IPS DF 6.9 (cell line): ENCODE results near the gene SMIM24.

Experiments used
- DNase-seq: peaks from one replicate; pipeline ENCODE4 v3.0.0-alpha.2; 2013; ENCODE audit warnings: low read depth, low spot score
- H3K27ac ChIP-seq: one replicate; pipeline ENCODE4 v1.5.1; 2013; ENCODE audit warnings: low read length, control low read depth
- H3K27me3 ChIP-seq: 2 replicates; pipeline ENCODE4 v1.6.1; 2013; ENCODE audit warnings: mild to moderate bottlenecking, low read length; ENCODE audit not compliant: control insufficient read depth, insufficient read depth
- H3K36me3 ChIP-seq: 2 replicates; pipeline ENCODE4 v1.6.1; 2013; ENCODE audit warnings: low read length; ENCODE audit not compliant: control insufficient read depth, insufficient read depth
- H3K4me1 ChIP-seq: 2 replicates; pipeline ENCODE4 v1.6.1; 2013; ENCODE audit warnings: low read length; ENCODE audit not compliant: control insufficient read depth, insufficient read depth
- H3K4me3 ChIP-seq: 2 replicates; pipeline ENCODE4 v1.5.1; 2013; ENCODE audit warnings: mild to moderate bottlenecking, low read length
- H3K9me3 ChIP-seq: 2 replicates; pipeline ENCODE4 v1.6.1; 2013; ENCODE audit warnings: low read length, inconsistent platforms; ENCODE audit not compliant: control insufficient read depth, insufficient read depth
- WGBS: extraction: QIAGEN DNeasy Blood & Tissue Kit; methylation state at CpG from one replicate; pipeline ENCODE4 v1.1.7; 2013; ENCODE audit warnings: mixed read lengths, missing lambda C conversion rate; ENCODE audit not compliant: insufficient read length, insufficient coverage; 5-methylcytosine and 5-hydroxymethylcytosine counted together

Gene SMIM24

DNA sequence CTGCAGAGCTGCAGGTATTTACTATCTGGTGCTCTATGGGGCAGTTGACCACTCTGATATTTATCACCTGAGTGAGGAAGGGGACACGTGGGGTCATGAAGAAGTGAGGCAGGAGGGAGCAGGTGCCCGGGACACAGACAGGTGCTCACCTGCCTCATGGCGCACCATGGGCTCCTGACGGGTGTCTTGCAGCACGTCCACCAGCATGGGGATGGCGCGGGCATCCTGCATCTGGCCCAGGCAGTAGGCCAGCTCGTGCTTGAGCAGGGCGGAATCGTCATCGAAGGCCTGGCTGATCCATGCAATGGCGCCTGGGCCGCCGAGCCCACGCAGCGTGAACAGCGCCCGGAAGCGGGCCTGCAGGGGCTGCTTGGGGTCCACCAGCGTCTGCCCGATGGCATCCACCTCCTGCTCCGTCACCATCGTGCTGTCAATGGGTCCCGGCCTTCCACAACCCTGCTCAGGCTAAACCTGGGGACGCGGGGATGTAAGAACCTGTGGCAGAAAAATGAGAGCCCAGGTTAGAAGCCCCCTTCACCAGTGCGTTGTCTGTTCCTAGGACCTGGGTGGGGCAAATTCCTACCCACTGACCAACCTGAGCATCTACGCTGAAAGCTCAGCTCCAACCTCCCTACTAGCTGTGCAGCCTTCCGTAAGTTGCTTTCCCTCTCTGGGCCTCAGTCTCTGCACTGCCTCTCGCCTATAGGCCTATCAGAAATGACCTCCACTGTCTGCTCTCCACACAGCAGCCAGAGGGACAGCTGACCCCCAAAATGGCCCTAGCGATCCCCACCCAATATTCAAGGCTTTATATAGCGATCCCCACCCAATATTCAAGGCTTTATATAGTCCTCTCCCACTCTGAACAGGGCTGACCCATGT lies 16.3 kb upstream of the SMIM24 start:
- no peak for DNase-seq
- H3K4me1 ChIP-seq, result no peaks in the 10 kb centered on the region
- H3K36me3 ChIP-seq, result peaks cover 16% of the 10 kb centered on the region
- H3K27me3 ChIP-seq, result no peaks in the 10 kb centered on the region
- H3K4me3 ChIP-seq, result no peak overlapping the region
- H3K27ac ChIP-seq, result no peak overlapping the region
- H3K9me3 ChIP-seq, result no peaks in the 10 kb centered on the region
- WGBS, result no CpG with 5 or more reads among the region's 32 CpGs

DNA sequence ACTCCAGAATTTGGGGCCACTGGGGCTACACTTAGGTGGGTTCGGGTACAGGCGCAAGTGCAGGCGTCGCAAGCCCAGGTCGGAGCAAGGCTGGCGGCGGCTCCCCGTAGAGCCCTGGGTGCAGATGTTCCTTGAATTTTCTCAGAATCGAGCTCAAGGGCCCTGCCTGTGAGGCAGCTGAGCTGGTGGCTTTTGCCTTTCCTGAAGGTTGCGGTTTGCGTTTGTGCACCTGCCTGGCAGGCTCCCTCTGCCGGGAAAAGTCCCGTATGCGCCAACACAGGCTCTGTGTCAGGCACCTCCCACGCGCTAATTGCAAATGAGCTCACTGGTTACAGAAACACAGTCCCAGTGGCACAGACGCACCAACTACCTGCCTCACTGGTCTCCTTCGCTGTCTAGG lies 14.2 kb upstream of the SMIM24 start:
- Histone ChIP-seq H3K9me3 (no peaks in the 10 kb centered on the region), H3K27ac (no peak overlapping the region), H3K27me3 (no peaks in the 10 kb centered on the region), H3K36me3 (peaks cover 22% of the 10 kb centered on the region), H3K4me3 (no peak overlapping the region), H3K4me1 (no peaks in the 10 kb centered on the region)
- no peak for DNase-seq
- no CpG with 5 or more reads among the region's 18 CpGs for WGBS

DNA sequence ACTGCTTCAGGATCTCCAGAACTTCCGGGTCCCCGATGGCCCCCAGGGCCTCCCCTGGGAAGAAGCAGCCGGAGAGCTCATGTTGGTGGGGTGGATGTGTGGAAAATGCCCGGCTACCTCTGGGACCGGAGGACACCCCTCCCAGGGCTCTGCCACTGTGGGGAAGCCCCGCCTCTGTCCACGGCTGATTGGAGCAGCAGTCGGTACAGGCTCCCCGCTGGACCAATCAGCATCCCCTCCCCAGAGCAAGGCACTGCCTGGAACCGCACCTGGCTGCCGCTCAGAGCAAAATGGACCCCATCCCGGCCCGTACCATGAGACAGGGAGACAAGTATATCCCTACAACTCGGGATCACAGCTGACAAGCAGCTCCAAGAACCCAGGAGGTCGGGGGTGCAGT lies 13.7 kb upstream of the SMIM24 start:
- no peak for DNase-seq
- Histone ChIP-seq H3K36me3 (peaks cover 22% of the 10 kb centered on the region), H3K4me3 (no peak overlapping the region), H3K4me1 (no peaks in the 10 kb centered on the region), H3K27me3 (no peaks in the 10 kb centered on the region), H3K27ac (no peak overlapping the region), H3K9me3 (no peaks in the 10 kb centered on the region)
- no CpG with 5 or more reads among the region's 15 CpGs for WGBS

DNA sequence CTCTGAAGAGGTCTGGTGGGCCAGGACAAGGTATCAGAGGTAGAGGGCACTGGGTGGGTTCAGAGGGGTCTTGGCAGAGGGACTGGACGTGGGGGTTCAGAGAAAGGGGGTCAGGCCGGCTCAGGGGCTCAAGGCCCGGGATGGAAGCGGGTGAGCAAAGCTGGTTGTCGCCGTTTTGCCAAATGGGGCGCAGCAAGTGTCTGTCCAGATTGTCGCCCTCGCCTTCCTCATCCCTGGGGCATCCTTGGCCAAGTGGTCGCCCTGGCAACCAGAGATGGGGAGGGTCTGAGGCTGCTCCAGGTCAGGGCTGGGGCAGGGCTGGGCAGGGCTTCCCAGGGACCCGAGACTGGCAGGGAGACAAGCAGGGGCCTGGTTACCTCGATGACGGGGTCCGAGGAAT lies 13.3 kb upstream of the SMIM24 start:
- WGBS, result no CpG with 5 or more reads among the region's 14 CpGs
- H3K27ac ChIP-seq, result no peak overlapping the region
- no peak overlapping the region for H3K4me3 ChIP-seq
- no peaks in the 10 kb centered on the region for H3K27me3 ChIP-seq
- no peaks in the 10 kb centered on the region for H3K4me1 ChIP-seq
- no peak for DNase-seq
- H3K36me3 ChIP-seq, result peaks cover 22% of the 10 kb centered on the region
- H3K9me3 ChIP-seq, result no peaks in the 10 kb centered on the region

DNA sequence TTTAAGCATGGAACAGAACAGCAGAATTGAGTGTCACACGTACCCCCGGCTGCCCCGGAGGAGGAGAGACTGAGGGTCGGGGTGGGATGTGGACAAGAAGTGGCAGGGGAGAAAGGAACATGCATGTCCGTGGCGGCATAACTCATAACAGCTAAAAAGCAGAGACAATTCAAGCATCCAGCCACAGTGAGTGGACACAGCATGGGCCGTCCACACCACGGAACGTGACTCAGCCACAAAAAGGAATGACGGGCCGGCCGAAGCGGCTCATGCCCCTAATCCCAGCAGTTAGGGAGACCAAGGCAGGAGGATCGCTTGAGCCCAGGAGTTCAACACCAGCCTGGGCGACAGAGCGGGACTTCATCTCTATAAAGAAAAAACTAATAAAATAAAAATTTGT lies 12.6 kb upstream of the SMIM24 start:
- Histone ChIP-seq H3K27me3 (no peaks in the 10 kb centered on the region), H3K4me1 (no peaks in the 10 kb centered on the region), H3K9me3 (no peaks in the 10 kb centered on the region), H3K4me3 (no peak overlapping the region), H3K36me3 (peaks cover 22% of the 10 kb centered on the region), H3K27ac (no peak overlapping the region)
- DNase-seq, result no peak
- no CpG with 5 or more reads among the region's 16 CpGs for WGBS

DNA sequence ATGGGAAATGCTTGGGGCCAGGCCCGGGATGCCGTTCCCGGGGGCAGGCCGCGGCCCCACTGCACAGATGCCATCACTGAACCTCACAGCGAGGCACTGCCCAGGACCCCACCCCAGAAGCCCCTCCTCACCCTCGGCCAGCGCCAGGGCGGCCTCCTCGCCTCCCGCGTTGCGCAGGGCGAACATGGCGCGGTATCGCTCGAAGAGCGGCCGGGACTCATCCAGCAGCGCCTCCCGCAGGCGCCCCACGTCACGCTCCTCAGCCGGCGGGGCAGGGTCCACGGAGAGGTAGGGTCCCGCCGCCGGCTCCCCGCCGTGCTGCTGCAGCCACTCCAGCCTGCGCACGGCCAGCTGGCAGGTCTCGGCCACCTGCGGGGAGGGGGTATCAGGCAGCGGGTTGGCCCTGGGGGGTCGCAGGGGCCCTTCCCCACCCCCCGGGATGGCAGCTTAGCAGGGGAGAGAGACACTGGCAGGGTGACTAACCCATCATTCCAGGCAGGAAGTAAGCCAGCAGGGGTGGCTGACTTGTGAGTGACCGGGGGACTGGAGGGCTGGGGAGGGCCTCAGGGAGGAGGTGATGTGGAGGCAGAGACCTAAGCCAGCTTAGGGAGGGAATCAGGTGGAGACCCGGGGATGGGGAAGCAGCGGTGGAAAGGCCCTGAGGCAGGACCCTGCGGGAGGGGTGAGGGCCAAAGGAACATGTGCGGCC lies 12.0 kb upstream of the SMIM24 start:
- no peaks in the 10 kb centered on the region for H3K4me1 ChIP-seq
- H3K36me3 ChIP-seq, result peaks cover 22% of the 10 kb centered on the region
- H3K9me3 ChIP-seq, result no peaks in the 10 kb centered on the region
- no peak for DNase-seq
- no peaks in the 10 kb centered on the region for H3K27me3 ChIP-seq
- no peak overlapping the region for H3K4me3 ChIP-seq
- H3K27ac ChIP-seq, result no peak overlapping the region
- no CpG with 5 or more reads among the region's 45 CpGs for WGBS

DNA sequence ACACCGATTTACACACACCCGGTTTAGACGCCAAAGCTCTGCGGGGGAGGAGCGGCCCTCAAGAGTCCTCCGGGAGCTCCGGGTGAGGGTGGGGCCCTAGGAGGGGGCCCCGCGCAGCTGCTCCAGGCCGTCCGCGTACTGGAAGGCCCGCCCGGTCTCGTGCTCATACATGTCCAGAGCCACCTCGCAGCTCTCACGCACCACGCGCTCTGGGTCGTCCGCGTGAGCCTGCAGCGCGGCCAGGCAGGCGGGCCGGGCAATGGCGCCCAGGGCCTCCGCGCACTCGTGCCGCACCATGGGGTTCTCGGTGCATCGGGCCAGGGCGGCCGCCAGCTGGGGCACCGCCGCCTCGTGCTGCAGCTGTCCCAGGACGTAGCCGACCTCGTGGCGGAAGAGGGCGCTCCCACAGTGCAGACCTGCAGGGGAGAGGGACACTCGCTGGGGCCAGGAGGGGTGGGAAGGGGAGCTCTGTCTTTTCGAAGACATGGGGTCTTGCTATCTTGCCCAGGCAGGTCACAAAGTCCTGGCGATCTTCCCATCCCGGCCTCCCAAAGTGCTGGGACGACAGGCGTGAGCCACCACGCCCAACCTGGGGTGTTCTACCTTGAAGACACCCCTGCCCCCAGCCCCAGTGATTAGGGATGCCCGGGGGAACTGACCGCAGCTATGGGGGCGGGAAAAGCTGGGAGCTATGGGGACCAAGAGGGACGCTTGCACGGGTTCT lies 11.2 kb upstream of the SMIM24 start:
- no peak overlapping the region for H3K27ac ChIP-seq
- WGBS, result no CpG with 5 or more reads among the region's 55 CpGs
- peaks cover 22% of the 10 kb centered on the region for H3K36me3 ChIP-seq

DNA sequence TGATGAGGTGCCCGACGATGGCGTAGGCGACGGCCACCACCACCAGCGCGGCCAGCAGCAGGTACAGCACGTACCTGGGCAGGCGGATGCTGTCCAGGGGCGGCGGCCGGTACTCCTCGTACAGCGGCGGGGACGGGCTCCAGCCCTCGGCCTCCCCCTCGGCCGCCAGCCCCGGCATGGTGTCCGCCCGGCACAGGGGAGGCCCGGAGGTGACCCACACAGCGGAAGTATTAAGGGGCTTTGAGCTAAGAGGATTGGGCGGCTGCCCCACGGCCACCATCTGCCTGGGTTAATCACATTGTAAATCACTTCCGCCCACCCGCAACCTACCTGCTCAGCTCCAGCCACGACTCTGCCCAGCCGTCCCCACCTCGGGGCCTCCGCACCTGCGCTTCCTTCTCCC lies 2.9 kb upstream of the SMIM24 start, which contains the start of gene SMIM44:
TSS of gene SMIM44 (minus strand) at position 216 of the 403 bp plus-strand sequence. CDS start at position 178, 38 bp downstream.
- DNase-seq, result no peak
- Histone ChIP-seq H3K4me1 (0 out of 2 replicates have a peak, but pooled peaks cover 2% of the 10 kb centered on the region), H3K4me3 (no peak within 1 kb of the TSS), H3K27ac (no peak within 1 kb of the TSS), H3K9me3 (no peaks in the 10 kb centered on the region), H3K27me3 (no peaks in the 10 kb centered on the region), H3K36me3 (no peaks in the 10 kb centered on the region)
- WGBS, result no CpG with 5 or more reads among the region's 33 CpGs

More for the DNA sequence above, 11.2 kb upstream of the SMIM24 start:
- Histone ChIP-seq H3K4me3 (no peak overlapping the region), H3K4me1 (no peaks in the 10 kb centered on the region), H3K9me3 (no peaks in the 10 kb centered on the region), H3K27me3 (no peaks in the 10 kb centered on the region)
- DNase-seq, result no peak

DNA sequence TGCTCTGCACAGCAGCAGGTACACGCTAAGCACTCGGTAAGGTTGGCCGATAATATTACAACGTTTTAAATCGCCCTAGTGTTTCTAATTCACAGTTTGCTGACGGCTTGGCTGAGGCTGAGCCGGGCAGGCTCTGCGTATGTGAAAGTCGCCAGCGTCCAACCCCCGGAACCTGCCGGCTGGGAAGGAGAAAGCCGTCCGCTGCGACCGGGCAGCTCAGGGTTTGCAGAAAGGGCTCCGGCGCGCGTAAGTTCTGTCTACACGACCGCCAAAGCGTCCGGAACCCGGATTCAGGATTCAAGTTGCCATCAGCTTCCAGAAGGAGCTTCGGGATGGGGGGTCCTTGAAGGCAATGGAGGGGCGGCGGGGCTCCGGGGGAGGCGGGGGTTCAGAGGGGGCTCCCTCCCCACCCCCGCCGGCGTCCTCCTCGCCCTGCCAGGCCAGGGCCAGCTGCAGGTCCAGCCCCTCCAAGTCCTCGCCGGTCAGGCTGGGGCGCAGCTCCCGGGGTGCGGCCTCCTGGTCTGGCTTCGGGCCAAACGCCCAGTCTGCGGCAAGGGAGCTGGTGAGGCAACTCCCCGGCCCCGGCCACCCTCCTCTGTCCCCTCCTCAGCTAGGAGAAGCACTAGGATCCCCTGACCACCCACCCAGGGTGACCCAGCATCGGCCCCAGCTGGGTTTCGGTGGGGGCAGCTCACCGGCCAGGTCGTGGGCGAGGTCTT lies 2.3 kb upstream of the SMIM24 start:
- no CpG with 5 or more reads among the region's 49 CpGs for WGBS

More for the DNA sequence above, 2.3 kb upstream of the SMIM24 start:
- H3K36me3 ChIP-seq, result no peaks in the 10 kb centered on the region
- 0 out of 2 replicates have a peak, but pooled peaks cover 2% of the 10 kb centered on the region for H3K4me1 ChIP-seq
- no peaks in the 10 kb centered on the region for H3K9me3 ChIP-seq
- no peak overlapping the region for H3K27ac ChIP-seq
- no peaks in the 10 kb centered on the region for H3K27me3 ChIP-seq
- H3K4me3 ChIP-seq, result no peak overlapping the region
- no peak for DNase-seq
